GM19324 (cell line): ENCODE measurements around the gene ZNF516.

Experiments used
- ATAC-seq: cut with Tn5 transposase; IDR thresholded peaks from one replicate; pipeline ENCODE4 v1.9.1; 2021; ENCODE audit warnings: mild to moderate bottlenecking, moderate library complexity; ENCODE audit not compliant: unreplicated experiment, low FRiP score

Gene ZNF516

GRCh38 chr18:76405280-76405679, 89.8 kb downstream of the ZNF516 start:
- no peak for ATAC-seq

- ATAC-seq, result no peak
Measured at GRCh38 chr18:76404345-76404831, 90.7 kb downstream of the ZNF516 start.

GRCh38 chr18:76402026-76402990, 92.7 kb downstream of the ZNF516 start:
- no peak for ATAC-seq

GRCh38 chr18:76401498-76401897, 93.5 kb downstream of the ZNF516 start:
- ATAC-seq, result no peak

GRCh38 chr18:76399613-76400391, 95.2 kb downstream of the ZNF516 start:
- no peak for ATAC-seq

- peak; percentile 58 for ATAC-seq
Measured at GRCh38 chr18:76398896-76399612, 96.0 kb downstream of the ZNF516 start.

GRCh38 chr18:76398295-76398694, 96.7 kb downstream of the ZNF516 start:
- ATAC-seq, result no peak

GRCh38 chr18:76397631-76398030, 97.4 kb downstream of the ZNF516 start:
- ATAC-seq, result no peak

- no peak for ATAC-seq
Measured at GRCh38 chr18:76396792-76397191, 98.2 kb downstream of the ZNF516 start.

- no peak for ATAC-seq
Measured at GRCh38 chr18:76395609-76396008, 99.4 kb downstream of the ZNF516 start.

- no peak for ATAC-seq
Measured at GRCh38 chr18:76394780-76395476, 100.1 kb downstream of the ZNF516 start.

- ATAC-seq, result no peak
Measured at GRCh38 chr18:76392349-76392748, 102.7 kb downstream of the ZNF516 start.

- no peak for ATAC-seq
Measured at GRCh38 chr18:76391746-76392145, 103.3 kb downstream of the ZNF516 start.

GRCh38 chr18:76391038-76391437, 104.0 kb downstream of the ZNF516 start:
- no peak for ATAC-seq

GRCh38 chr18:76390452-76391035, 104.5 kb downstream of the ZNF516 start:
- ATAC-seq, result no peak

GRCh38 chr18:76389716-76390115, 105.3 kb downstream of the ZNF516 start:
- ATAC-seq, result no peak

- no peak for ATAC-seq
Measured at GRCh38 chr18:76388891-76389423, 106.1 kb downstream of the ZNF516 start.

GRCh38 chr18:76388261-76388660, 106.8 kb downstream of the ZNF516 start:
- no peak for ATAC-seq

- ATAC-seq, result no peak
Measured at GRCh38 chr18:76387608-76388007, 107.4 kb downstream of the ZNF516 start.
